Testis (tissue), 2 donors: ENCODE results near the gene PHLDA2.

Experiments used
- POLR2A ChIP-seq: fragments of 450-650 bp; IDR thresholded peaks from one replicate; pipeline ENCODE4 v1.6.1; 2017; ENCODE audit warnings: antibody characterized with exemption, mild to moderate bottlenecking, moderate library complexity
- TF ChIP-seq, protein P1 (sequence below), 3 experiments: fragments of 450-650 bp in 2 of 3; fragments of 200-600 bp in 1 of 3; sonication (generic) in 1 of 3; IDR thresholded peaks; one replicate each; pipeline ENCODE4 v1.5.1; 2016 to 2019; ENCODE audit warnings: antibody characterized with exemption in 3 of 3, mild to moderate bottlenecking in 2 of 3, moderate library complexity in 1 of 3

GRCh38 chr11:2881981-2882375, 47.2 kb downstream of the PHLDA2 start:
- TF ChIP-seq, protein P1, sequence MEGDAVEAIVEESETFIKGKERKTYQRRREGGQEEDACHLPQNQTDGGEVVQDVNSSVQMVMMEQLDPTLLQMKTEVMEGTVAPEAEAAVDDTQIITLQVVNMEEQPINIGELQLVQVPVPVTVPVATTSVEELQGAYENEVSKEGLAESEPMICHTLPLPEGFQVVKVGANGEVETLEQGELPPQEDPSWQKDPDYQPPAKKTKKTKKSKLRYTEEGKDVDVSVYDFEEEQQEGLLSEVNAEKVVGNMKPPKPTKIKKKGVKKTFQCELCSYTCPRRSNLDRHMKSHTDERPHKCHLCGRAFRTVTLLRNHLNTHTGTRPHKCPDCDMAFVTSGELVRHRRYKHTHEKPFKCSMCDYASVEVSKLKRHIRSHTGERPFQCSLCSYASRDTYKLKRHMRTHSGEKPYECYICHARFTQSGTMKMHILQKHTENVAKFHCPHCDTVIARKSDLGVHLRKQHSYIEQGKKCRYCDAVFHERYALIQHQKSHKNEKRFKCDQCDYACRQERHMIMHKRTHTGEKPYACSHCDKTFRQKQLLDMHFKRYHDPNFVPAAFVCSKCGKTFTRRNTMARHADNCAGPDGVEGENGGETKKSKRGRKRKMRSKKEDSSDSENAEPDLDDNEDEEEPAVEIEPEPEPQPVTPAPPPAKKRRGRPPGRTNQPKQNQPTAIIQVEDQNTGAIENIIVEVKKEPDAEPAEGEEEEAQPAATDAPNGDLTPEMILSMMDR (IDR thresholded peaks at IDR 0.05), result no peak
- TF ChIP-seq POLR2A, result no peak
